Measurements from ENCODE around the gene EHBP1. TPM values are rescaled to one million over a fixed set of nuclear protein-coding genes. Genes with fewer than 3 reads are reported as not detected.
"Not testable (repeated sequence)": the region's sequence is repeated elsewhere in the genome, so short reads cannot be mapped to it uniquely, and the experiment has no call there.

EHBP1 gene
- total RNA-seq, 2 donors from 2014 or later = 34.6 to 49.8 TPM

DNA sequence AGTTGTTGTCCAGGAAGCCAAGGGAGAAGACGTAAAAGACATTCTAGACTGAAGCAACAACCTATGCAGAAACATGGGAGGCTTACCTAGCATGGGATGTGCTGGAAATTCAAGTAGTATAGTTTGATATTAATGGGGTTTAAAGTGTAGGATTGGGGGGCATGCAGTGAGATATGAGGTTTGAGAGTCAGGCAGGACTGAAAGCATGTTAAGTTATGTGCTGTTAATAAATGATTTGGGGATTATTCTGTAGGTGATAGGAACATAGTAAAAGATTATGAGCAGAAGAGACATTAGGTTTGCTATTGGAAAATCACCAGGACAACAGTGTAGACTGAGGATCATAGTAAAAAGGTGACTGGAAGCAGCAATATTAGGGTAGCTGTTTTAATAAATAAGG, 3.2 kb downstream of the EHBP1 start:
- WGBS, 2 experiments (ENCODE audit: insufficient coverage in 1 of 2, insufficient read length in 1 of 2) = 96 to 100% methylated on average over 1 of the region's 1 CpG
- H3K27ac Mint-ChIP-seq = no peak overlapping the region
- H3K4me3 Mint-ChIP-seq = no peak overlapping the region
- H3K27me3 Mint-ChIP-seq (ENCODE audit: insufficient read depth) = no peaks in the 10 kb centered on the region
- peaks cover 9% of the 10 kb centered on the region for H3K36me3 Mint-ChIP-seq (ENCODE audit: low read depth)
- DNase-seq = no peak
- no peak overlapping the region for H3K9ac ChIP-seq (ENCODE audit: extremely low read depth, low read length, poor library complexity, severe bottlenecking)
- H3K27me3 ChIP-seq (ENCODE audit: control insufficient read depth, insufficient read depth, low read length, poor library complexity, severe bottlenecking) = no peaks in the 10 kb centered on the region
- H3K9me3 ChIP-seq (ENCODE audit: control insufficient read depth, low read length) = no peaks in the 10 kb centered on the region
- TF ChIP-seq CTCF (conservative IDR thresholded peaks at IDR 0.05) = no peak
- H3K27ac ChIP-seq (ENCODE audit: low read depth, low read length) = no peak overlapping the region
- no peaks in the 10 kb centered on the region for H3K9me3 Mint-ChIP-seq
- no peaks in the 10 kb centered on the region for H3K4me1 ChIP-seq (ENCODE audit: control insufficient read depth, insufficient read depth, low read length)
- no peak overlapping the region for H3K4me3 ChIP-seq (ENCODE audit: low read length)
- peaks cover 3% of the 10 kb centered on the region for H3K36me3 ChIP-seq (ENCODE audit: control insufficient read depth, insufficient read depth, low read length)
- peaks cover 22% of the 10 kb centered on the region for H3K4me1 Mint-ChIP-seq

DNA sequence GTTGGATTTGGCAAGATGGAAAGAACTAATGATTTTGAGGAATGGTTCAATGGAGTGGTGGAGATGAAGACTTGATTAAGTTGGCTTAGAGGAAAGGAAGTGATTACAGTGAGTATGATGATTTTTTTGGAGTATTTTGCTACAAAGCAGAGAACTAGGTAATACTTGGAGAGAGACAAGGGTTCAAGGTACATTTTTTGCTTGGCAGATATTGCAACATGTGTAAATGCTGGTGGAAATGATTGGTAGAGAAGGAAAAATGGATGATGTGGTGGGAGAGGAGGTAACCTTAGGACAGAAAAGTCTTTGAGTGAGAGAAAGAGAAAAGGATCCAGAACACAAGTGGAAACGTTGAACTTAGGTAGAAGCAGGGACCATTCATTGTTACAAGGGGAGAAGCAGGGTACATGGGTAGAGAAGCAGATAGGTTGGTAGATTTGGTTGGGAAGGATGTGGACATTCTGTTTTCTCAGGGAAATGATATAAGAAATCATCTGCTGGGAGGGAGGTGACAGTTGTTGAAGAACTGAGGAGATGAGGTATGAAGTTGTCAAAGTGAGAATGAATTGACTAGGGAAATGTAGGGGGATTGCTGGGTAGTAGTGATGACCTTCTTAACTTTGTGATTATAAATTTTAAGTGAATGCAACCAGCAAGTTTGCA, 6.5 kb downstream of the EHBP1 start:
- Mint-ChIP-seq H3K9me3 (no peaks in the 10 kb centered on the region), H3K27ac (no peak overlapping the region), H3K4me3 (no peak overlapping the region), H3K36me3 (ENCODE audit: low read depth) (peaks cover 21% of the 10 kb centered on the region), H3K27me3 (ENCODE audit: insufficient read depth) (no peaks in the 10 kb centered on the region), H3K4me1 (peaks cover 8% of the 10 kb centered on the region)
- Histone ChIP-seq H3K36me3 (ENCODE audit: control insufficient read depth, insufficient read depth, low read length) (peaks cover 3% of the 10 kb centered on the region), H3K4me1 (ENCODE audit: control insufficient read depth, insufficient read depth, low read length) (no peaks in the 10 kb centered on the region), H3K27me3 (ENCODE audit: control insufficient read depth, insufficient read depth, low read length, poor library complexity, severe bottlenecking) (no peaks in the 10 kb centered on the region), H3K9me3 (ENCODE audit: control insufficient read depth, low read length) (no peaks in the 10 kb centered on the region), H3K4me3 (ENCODE audit: low read length) (no peak overlapping the region), H3K27ac (ENCODE audit: low read depth, low read length) (no peak overlapping the region), H3K9ac (ENCODE audit: extremely low read depth, low read length, poor library complexity, severe bottlenecking) (no peak overlapping the region)
- 78 to 89% methylated on average over 1 of the region's 1 CpG for WGBS, 2 experiments (ENCODE audit: insufficient coverage in 1 of 2, insufficient read length in 1 of 2)
- DNase-seq = no peak
- TF ChIP-seq CTCF (conservative IDR thresholded peaks at IDR 0.05) = no peak

DNA sequence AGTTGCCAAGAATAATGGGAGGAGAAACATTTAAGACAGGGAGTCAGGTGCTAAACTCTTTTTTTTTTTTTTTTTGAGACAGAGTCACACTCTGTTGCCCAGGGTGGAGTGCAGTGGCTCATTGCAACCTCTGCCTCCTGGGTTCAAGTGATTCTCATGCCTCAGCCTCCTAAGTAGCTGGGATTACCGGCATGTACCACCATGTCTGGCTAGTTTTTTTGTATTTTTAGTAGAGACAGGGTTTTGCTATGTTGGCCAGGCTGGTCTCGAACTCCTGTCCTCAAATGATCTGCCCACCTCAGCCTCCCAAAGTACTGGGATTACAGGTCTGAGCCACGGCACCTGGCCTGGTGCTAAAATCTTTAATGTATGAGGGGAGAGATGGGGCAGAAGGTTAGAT, 7.7 kb downstream of the EHBP1 start:
- not testable (repeated sequence) for H3K9me3 Mint-ChIP-seq; H3K4me1 Mint-ChIP-seq; H3K27me3 Mint-ChIP-seq (ENCODE audit: insufficient read depth); H3K36me3 ChIP-seq (ENCODE audit: control insufficient read depth, insufficient read depth, low read length); H3K9ac ChIP-seq (ENCODE audit: extremely low read depth, low read length, poor library complexity, severe bottlenecking); H3K27ac Mint-ChIP-seq; DNase-seq; H3K9me3 ChIP-seq (ENCODE audit: control insufficient read depth, low read length); H3K4me3 ChIP-seq (ENCODE audit: low read length); H3K27ac ChIP-seq (ENCODE audit: low read depth, low read length); H3K4me1 ChIP-seq (ENCODE audit: control insufficient read depth, insufficient read depth, low read length); H3K27me3 ChIP-seq (ENCODE audit: control insufficient read depth, insufficient read depth, low read length, poor library complexity, severe bottlenecking); H3K4me3 Mint-ChIP-seq
- H3K36me3 Mint-ChIP-seq (ENCODE audit: low read depth) = peaks cover 21% of the 10 kb centered on the region
- WGBS, 2 experiments (ENCODE audit: insufficient coverage in 1 of 2, insufficient read length in 1 of 2) = 67 to 97% methylated on average over 1 to 3 of the region's 3 CpGs

DNA sequence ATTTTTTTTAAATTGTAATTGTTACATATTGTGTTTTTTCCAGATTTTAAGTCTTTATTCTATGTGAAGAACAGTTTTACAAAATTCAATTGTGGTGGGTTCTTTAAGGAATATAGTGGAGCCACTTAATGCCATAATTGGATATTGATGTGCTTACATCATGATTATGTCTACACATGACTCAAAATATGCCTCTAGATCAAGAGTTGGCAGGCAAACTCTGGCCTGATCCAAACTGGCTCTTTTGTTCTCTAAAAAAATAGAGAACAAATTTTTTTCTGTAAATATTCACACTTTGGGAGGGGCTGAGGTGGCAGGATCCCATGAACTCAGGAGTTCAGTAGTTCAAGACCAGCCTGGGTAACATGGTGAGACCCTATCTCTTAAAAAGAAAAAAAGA, 8.3 kb downstream of the EHBP1 start:
- H3K4me1 Mint-ChIP-seq = peaks cover 3% of the 10 kb centered on the region
- no peaks in the 10 kb centered on the region for H3K27me3 Mint-ChIP-seq (ENCODE audit: insufficient read depth)
- Histone ChIP-seq H3K9me3 (ENCODE audit: control insufficient read depth, low read length) (no peaks in the 10 kb centered on the region), H3K36me3 (ENCODE audit: control insufficient read depth, insufficient read depth, low read length) (no peaks in the 10 kb centered on the region), H3K27ac (ENCODE audit: low read depth, low read length) (no peak overlapping the region), H3K9ac (ENCODE audit: extremely low read depth, low read length, poor library complexity, severe bottlenecking) (no peak overlapping the region), H3K4me1 (ENCODE audit: control insufficient read depth, insufficient read depth, low read length) (no peaks in the 10 kb centered on the region), H3K4me3 (ENCODE audit: low read length) (no peak overlapping the region), H3K27me3 (ENCODE audit: control insufficient read depth, insufficient read depth, low read length, poor library complexity, severe bottlenecking) (no peaks in the 10 kb centered on the region)
- DNase-seq = no peak
- H3K4me3 Mint-ChIP-seq = no peak overlapping the region
- H3K9me3 Mint-ChIP-seq = no peaks in the 10 kb centered on the region
- H3K27ac Mint-ChIP-seq = no peak overlapping the region
- peaks cover 16% of the 10 kb centered on the region for H3K36me3 Mint-ChIP-seq (ENCODE audit: low read depth)
- TF ChIP-seq CTCF (conservative IDR thresholded peaks at IDR 0.05) = no peak

Data from endodermal cell (in vitro differentiated cells).